ENCODE results near the gene PICALM.

PICALM gene

DNA sequence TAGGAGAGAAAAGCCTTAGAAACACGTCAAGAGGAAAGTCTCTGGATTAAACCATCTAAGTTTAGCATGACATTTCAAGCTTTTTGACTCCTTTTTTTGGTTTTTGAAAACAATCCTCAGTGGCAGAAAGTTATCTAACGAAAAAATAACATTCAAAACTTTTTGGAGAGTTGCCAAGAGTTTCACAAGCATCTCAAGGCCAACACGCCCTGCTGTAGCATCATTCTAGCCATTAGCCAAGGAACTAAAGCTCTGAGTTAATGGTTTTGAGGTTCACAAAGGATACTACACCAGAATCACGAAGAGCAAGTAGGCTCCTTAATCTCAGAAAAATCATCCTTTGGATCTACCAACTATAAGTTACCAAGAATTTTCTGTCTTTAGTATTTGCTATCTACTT is 94.8 kb downstream of the PICALM start:
- TF ChIP-seq TEAD4 (IDR thresholded peaks at IDR 0.05): no peak
- TF ChIP-seq TCF12 (IDR thresholded peaks at IDR 0.05; ENCODE audit: low read depth): no peak
- no peak for TF ChIP-seq NFIC (IDR thresholded peaks at IDR 0.05)
- no peak for TF ChIP-seq ZBTB7A (IDR thresholded peaks at IDR 0.05; ENCODE audit: low read depth)
- TF ChIP-seq, protein P1, sequence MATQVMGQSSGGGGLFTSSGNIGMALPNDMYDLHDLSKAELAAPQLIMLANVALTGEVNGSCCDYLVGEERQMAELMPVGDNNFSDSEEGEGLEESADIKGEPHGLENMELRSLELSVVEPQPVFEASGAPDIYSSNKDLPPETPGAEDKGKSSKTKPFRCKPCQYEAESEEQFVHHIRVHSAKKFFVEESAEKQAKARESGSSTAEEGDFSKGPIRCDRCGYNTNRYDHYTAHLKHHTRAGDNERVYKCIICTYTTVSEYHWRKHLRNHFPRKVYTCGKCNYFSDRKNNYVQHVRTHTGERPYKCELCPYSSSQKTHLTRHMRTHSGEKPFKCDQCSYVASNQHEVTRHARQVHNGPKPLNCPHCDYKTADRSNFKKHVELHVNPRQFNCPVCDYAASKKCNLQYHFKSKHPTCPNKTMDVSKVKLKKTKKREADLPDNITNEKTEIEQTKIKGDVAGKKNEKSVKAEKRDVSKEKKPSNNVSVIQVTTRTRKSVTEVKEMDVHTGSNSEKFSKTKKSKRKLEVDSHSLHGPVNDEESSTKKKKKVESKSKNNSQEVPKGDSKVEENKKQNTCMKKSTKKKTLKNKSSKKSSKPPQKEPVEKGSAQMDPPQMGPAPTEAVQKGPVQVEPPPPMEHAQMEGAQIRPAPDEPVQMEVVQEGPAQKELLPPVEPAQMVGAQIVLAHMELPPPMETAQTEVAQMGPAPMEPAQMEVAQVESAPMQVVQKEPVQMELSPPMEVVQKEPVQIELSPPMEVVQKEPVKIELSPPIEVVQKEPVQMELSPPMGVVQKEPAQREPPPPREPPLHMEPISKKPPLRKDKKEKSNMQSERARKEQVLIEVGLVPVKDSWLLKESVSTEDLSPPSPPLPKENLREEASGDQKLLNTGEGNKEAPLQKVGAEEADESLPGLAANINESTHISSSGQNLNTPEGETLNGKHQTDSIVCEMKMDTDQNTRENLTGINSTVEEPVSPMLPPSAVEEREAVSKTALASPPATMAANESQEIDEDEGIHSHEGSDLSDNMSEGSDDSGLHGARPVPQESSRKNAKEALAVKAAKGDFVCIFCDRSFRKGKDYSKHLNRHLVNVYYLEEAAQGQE (IDR thresholded peaks at IDR 0.05; ENCODE audit: low read depth): no peak
- TF ChIP-seq EGR1 (IDR thresholded peaks at IDR 0.05): no peak
- TF ChIP-seq CREB1 (IDR thresholded peaks at IDR 0.05; ENCODE audit: low read depth): no peak
- TF ChIP-seq FOXM1 (IDR thresholded peaks at IDR 0.05; ENCODE audit: borderline replicate concordance, low read depth): no peak
- no peak for TF ChIP-seq MAX (IDR thresholded peaks at IDR 0.05)
- TF ChIP-seq USF1 (IDR thresholded peaks at IDR 0.05): no peak
- TF ChIP-seq RAD21 (IDR thresholded peaks at IDR 0.05; ENCODE audit: low read depth): no peak
- no peak for TF ChIP-seq YY1 (IDR thresholded peaks at IDR 0.05; ENCODE audit: low read depth)
- no peak for TF ChIP-seq TAF1 (IDR thresholded peaks at IDR 0.05; ENCODE audit: low read depth)
- no peak for TF ChIP-seq EP300 (IDR thresholded peaks at IDR 0.05; ENCODE audit: borderline replicate concordance)
- TF ChIP-seq CEBPB (IDR thresholded peaks at IDR 0.05): no peak

- TF ChIP-seq MAX (IDR thresholded peaks at IDR 0.05): no peak
- TF ChIP-seq, protein P1 (IDR thresholded peaks at IDR 0.05; ENCODE audit: low read depth): no peak
- no peak for TF ChIP-seq TAF1 (IDR thresholded peaks at IDR 0.05; ENCODE audit: low read depth)
- no peak for TF ChIP-seq USF1 (IDR thresholded peaks at IDR 0.05)
- TF ChIP-seq EP300 (IDR thresholded peaks at IDR 0.05; ENCODE audit: borderline replicate concordance): no peak
- TF ChIP-seq YY1 (IDR thresholded peaks at IDR 0.05; ENCODE audit: low read depth): no peak
- no peak for TF ChIP-seq FOXM1 (IDR thresholded peaks at IDR 0.05; ENCODE audit: borderline replicate concordance, low read depth)
- no peak for TF ChIP-seq CEBPB (IDR thresholded peaks at IDR 0.05)
- no peak for TF ChIP-seq TCF12 (IDR thresholded peaks at IDR 0.05; ENCODE audit: low read depth)
- TF ChIP-seq ZBTB7A (IDR thresholded peaks at IDR 0.05; ENCODE audit: low read depth): no peak
These were observed 98.3 kb downstream of the PICALM start for GRCh38 chr11:85970593-85970992.

GRCh38 chr11:85967457-85967856 is 101.4 kb downstream of the PICALM start:
- TF ChIP-seq YY1 (IDR thresholded peaks at IDR 0.05; ENCODE audit: low read depth) (no peak), FOXM1 (IDR thresholded peaks at IDR 0.05; ENCODE audit: borderline replicate concordance, low read depth) (no peak), EP300 (IDR thresholded peaks at IDR 0.05; ENCODE audit: borderline replicate concordance) (no peak)

- TF ChIP-seq TEAD4 (IDR thresholded peaks at IDR 0.05): no peak
- no peak for TF ChIP-seq FOXM1 (IDR thresholded peaks at IDR 0.05; ENCODE audit: borderline replicate concordance, low read depth)
- TF ChIP-seq CREB1 (IDR thresholded peaks at IDR 0.05; ENCODE audit: low read depth): no peak
- no peak for TF ChIP-seq MAX (IDR thresholded peaks at IDR 0.05)
- TF ChIP-seq USF1 (IDR thresholded peaks at IDR 0.05): no peak
- TF ChIP-seq TCF12 (IDR thresholded peaks at IDR 0.05; ENCODE audit: low read depth): no peak
- TF ChIP-seq CEBPB (IDR thresholded peaks at IDR 0.05): no peak
- no peak for TF ChIP-seq RAD21 (IDR thresholded peaks at IDR 0.05; ENCODE audit: low read depth)
- TF ChIP-seq NFIC (IDR thresholded peaks at IDR 0.05): no peak
- TF ChIP-seq YY1 (IDR thresholded peaks at IDR 0.05; ENCODE audit: low read depth): no peak
- TF ChIP-seq EP300 (IDR thresholded peaks at IDR 0.05; ENCODE audit: borderline replicate concordance): no peak
- no peak for TF ChIP-seq TAF1 (IDR thresholded peaks at IDR 0.05; ENCODE audit: low read depth)
- no peak for TF ChIP-seq ZBTB7A (IDR thresholded peaks at IDR 0.05; ENCODE audit: low read depth)
- TF ChIP-seq, protein P1 (IDR thresholded peaks at IDR 0.05; ENCODE audit: low read depth): no peak
- no peak for TF ChIP-seq EGR1 (IDR thresholded peaks at IDR 0.05)
These were observed 103.7 kb downstream of the PICALM start for GRCh38 chr11:85965202-85965601.
